Right renal cortex interstitium (tissue), 3 donors: ENCODE data around the gene RNF166. TPM values are rescaled to one million over a fixed set of nuclear protein-coding genes. Genes with fewer than 3 reads are reported as not detected.
"Not testable (repeated sequence)": the region's sequence is repeated elsewhere in the genome, so short reads cannot be mapped to it uniquely, and the experiment has no call there.

Experiments used
- DNase-seq, 3 donors: peaks; one replicate each; pipeline ENCODE4 v3.0.0-alpha.2; 2013; ENCODE audit warnings: low read depth in 3 of 3, low spot score in 2 of 3
- polyA plus RNA-seq, 3 donors: library from polyadenylated mRNA; unstranded; fragments of 120-200 nt; gene quantifications; one replicate each; pipeline ENCODE4 v1.2.1, GENCODE V29; 2013; ENCODE audit not compliant: insufficient read length in 3 of 3

Gene RNF166
- polyA plus RNA-seq, 3 donors = 13.2 to 15.2 (median 14.2) TPM

DNA sequence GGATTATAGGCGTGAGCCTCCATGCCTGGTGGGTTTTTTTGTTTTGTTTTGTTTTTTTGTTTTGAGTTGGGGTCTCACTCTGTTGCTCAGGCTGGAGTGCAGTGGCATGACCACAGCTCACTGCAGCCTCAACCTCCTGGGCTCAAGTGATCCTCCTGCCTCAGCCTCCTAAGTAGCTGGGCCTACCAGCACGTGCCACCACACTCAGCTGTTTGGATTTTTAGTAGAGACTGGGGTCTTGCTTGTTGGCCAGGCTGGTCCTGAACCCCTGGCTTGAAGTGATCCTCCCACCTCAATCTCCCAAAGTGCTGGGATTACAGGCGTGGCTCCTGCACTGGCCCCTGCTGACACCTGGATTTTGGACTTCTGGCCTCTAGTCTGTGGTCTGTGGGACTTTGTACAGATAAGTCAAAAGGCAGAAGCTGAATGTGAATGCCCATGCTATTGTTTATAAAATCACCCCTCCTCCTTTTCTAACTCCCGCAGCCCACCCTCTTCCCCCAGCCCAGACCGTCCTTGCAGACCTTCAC lies 25.6 kb downstream of the RNF166 start:
- no peak for DNase-seq

- DNase-seq = no peak
These were observed 27.8 kb downstream of the RNF166 start for GRCh38 chr16:88678224-88678979.

GRCh38 chr16:88677721-88678120 lies 28.5 kb downstream of the RNF166 start:
- no peak for DNase-seq

- no peak for DNase-seq
These were observed 29.5 kb downstream of the RNF166 start for GRCh38 chr16:88676502-88677242.

DNA sequence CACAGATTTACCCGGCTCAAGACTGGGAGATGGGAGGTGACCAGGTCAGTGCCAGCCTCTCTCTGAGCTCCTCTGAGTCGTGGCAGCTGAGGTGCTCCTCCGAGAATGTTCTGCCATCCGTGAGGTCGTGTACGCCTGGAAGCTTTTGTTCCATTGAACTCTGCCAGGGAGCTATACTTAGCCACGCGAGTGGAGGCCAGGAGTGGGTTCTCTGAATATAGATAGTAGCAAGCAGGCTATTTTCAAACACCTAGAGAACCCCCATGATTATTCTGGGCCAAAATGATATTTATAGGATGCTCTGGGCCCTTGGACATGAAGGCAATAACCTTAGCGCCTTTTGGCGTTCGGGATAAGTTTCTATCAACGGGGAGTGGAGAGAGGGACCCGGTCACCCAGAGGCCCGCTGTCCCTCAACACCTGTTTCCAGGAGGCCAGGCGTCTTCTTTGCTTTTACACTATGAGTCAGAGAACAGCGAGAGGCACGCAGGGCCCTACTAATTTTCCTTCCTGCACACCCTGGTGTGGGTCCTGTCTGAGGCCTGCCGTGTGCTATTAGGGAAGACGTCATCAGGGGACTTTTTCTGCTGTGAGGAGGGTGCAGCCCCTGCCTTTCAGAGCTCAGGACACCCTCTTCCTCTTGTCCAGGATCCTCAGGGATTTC lies 32.4 kb downstream of the RNF166 start:
- DNase-seq = no peak

GRCh38 chr16:88672776-88673175 lies 33.4 kb downstream of the RNF166 start:
- no peak for DNase-seq

DNA sequence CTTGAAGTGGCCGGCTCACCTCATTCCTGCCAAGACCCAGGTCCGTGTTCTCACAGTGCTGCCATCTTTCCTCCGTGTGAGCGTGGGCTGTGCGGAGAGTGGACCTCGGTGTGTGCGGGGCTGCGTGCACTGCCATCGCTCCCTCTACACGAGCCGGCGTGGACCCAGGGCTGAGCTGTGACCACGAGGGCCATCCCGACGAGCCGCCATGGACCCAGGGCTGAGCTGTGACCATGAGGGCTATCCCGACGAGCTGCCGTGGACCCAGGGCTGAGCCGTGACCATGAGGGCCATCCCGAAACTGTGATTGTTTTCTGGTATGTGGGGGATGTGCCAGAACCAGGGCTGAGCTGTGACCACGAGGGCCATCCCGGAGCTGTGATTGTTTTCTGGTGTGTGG lies 34.4 kb downstream of the RNF166 start:
- DNase-seq = no peak

- DNase-seq = no peak
These were observed 36.2 kb downstream of the RNF166 start for GRCh38 chr16:88669980-88670379.

DNA sequence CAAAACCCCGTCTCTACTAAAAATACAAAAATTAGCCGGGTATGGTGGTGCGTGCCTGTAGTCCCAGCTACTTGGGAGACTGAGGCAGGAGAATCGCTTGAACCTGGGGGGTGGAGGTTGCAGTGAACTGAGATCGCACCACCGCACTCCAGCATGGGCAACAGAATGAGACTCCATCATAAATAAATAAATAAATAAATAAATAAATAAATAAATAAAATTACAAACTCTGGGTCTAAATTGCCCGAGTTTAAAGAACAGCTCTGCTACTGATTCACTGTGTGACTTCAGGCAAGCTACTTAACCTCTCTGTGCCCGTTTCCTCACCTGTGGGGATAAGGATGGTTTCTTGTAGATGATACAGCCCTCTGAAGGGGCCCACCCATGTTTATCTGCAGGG lies 36.7 kb downstream of the RNF166 start:
- not testable (repeated sequence) for DNase-seq

- no peak for DNase-seq
These were observed 38.7 kb downstream of the RNF166 start for GRCh38 chr16:88667461-88667860.

DNA sequence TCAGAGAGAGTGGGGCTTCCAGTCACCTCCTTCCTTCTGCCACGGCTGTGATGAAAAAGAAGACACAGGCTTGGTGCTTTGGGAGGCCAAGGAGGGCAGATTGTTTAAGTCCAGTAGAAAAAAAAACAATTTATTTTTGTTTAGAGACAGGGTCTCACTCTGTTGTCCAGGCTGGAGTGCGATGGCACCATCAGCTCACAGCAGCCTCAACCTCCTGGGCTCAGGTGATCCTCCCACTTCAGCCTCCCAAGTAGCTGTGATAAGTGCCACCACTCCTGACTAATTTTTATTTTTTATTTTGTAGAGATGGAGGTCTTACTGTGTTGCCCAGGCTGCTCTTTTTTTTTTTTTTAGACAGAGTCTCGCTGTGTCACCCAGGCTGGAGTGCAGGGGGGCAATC lies 40.6 kb downstream of the RNF166 start:
- DNase-seq = no peak

- no peak for DNase-seq
These were observed 41.1 kb downstream of the RNF166 start for GRCh38 chr16:88665148-88665547.

DNA sequence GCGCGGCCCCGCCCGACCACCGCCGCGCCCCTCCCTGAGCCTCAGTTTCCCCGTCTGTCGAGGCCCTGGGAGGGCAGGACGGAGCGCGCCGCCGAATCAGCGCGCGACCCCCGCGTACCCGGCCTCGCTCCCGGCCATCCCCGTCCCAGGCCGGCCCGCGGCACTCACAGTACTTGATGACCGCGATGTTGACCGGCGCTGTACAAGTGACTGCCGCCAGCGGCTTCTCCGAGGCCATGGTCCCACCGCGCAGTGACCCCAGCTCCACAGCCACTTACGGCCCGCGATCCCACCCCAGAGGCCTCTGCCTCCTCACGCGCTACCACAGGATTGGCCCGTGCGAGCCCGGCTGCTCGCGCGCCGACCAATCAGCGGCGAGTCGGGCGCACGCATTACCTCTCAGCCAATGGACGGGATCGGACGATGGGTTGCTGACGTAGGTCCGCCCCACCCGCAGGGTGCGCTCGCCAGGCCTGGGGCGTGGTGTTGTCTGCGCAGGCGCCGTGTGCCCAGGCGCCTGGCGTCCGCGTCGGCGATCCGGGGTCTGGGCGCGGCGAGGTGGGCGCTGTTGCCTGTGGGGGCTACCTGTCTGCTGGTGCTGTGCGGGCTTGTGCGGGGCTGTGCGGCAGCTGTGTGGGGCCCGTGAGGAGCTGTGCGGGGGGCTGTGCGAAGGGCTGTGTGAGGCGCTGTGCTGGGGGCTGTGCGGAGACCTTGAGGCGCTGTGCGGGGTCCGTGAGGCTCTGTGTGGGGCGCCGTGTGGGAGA lies 43.2 kb downstream of the RNF166 start, which contains the start of gene MVD:
TSS of gene MVD (minus strand) at position 249 of the 764 bp plus-strand sequence. CDS start at position 238, 11 bp downstream.
- DNase-seq = peak; percentile 89 to 96 (median 90)

GRCh38 chr16:88662222-88662842 lies 43.9 kb downstream of the RNF166 start:
- no peak for DNase-seq

- DNase-seq = no peak
These were observed 44.7 kb downstream of the RNF166 start for GRCh38 chr16:88661468-88661867.

DNA sequence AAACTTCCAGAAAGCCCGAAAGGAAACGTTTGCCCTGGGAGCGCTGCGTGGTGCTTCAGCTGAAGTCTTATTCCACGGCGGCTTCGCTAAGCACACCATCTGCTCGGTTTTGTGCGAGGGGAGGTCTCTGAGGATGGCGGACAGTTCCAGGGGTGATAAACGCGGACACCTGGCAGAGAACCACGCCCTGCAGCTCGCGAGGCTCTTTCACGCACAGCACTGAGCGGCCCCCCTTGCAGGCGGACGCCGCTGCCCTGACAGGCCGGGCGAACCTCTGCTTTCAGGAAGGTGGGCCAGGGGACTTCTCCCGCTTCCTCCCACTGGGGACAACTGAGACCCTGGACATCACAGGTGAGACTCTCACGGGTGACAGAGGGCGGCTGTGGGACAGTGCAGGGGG lies 47.0 kb downstream of the RNF166 start:
- DNase-seq = no peak

- DNase-seq = no peak
These were observed 47.5 kb downstream of the RNF166 start for GRCh38 chr16:88658714-88659113.

GRCh38 chr16:88657371-88657770 lies 48.8 kb downstream of the RNF166 start:
- DNase-seq = no peak

GRCh38 chr16:88656291-88656980 lies 49.8 kb downstream of the RNF166 start:
- no peak for DNase-seq
